SW 1271 (cell line): ENCODE results near the gene PLD1.

Experiments
- DNase-seq, 2 experiments: peaks; one replicate each; lab custom pipeline; 2025; lab: John Stamatoyannopoulos, UW

The PLD1 gene

DNA sequence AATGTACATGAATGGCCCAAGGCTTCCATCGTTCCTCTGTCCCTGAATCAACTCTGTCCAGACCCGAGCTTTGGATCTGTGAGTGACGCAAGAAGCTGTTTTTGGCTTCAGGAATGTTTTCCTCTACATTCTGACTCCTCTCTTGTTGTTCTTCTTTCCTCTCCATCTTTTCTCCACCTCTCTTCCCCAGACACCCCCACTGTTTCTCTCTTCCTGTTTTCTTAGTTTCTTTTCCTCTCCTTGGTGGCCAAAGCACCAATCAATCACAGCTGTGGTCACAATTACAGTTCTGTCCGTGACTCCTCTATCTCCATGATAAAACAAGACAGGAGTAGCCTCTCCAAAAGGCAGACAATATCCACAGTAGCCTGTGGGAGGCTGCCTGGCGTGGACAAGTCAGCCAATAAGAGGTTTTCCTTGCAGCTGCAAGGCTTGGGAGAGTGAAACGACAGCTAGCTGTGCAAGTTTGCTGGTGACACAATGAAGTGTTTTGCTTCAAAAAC, 28.0 kb upstream of the PLD1 start:
- DNase-seq = no peak

DNA sequence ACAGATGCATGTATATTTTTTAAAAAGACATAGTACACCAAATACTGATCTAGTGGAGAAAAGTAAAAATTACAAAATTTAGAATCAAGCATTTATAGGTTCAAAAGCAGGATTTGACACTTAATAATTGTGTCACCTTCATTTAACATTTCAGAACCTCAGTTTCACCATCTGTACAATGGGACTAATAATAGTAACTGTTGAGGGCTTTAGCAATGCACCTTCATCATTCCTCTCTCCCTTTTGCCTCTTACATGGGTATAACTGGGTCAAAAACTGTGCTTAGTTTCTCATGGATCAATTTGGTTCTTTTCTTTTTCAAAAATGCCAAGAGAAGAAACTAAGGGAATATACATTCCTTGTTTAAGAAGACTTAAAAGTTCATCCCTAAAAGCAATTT, 27.4 kb upstream of the PLD1 start:
- DNase-seq = no peak

DNA sequence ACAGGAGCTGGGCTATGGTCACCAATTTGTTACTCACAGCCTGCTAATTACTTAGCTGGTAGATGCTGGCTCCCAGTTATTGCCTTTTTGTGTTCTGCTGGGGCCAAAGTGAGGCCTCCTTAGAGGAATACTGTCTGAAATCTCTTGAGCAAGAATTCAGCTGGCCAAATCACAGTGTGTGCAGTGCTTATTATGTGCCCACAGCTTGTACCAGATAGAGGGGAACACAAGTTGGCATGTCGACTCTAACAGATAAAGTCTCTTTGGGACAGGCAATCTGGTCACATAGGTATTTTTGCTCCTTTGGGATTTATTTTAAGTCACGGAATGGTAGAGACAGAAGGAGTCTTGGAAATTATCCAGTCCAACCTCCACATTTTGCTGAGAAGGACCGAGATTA, 26.6 kb upstream of the PLD1 start:
- DNase-seq = no peak

DNA sequence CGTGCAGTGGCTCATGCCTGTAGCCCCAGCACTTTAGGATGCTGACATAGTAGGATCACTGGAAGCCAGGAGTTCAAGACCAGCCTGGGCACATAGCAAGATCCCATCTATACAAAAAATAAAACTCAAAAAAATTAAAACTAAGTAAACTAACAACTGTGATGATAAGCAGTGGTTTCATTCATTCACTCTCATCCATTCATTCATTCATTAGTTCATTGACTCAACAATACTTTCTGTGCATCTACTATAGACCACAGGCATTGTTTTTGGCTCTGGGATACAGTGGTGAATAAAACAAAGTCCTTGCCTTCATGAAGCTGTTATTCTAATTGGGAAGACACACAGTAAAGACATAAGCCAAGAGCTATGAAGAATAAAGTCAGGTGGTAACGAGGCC, 25.3 kb upstream of the PLD1 start:
- no peak for DNase-seq

DNA sequence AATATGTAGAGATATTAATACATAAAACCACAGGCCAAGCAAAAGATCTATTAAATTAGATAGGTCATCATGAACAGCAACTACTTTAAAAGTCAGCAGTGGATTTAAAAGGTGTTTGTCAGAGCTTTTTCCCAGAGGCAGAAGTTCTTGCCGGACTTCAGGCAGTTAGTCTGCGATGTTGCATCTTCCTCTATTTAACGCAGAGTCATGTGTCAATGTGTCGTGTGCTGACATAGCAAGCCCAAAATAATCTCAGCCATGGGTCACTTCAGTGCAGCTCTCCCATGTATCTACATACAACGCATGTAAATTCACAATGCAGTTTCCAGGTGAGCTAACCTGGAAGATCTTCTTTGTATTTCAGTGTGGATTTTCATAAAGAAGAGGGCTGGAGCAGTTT, 24.8 kb upstream of the PLD1 start:
- DNase-seq = no peak

DNA sequence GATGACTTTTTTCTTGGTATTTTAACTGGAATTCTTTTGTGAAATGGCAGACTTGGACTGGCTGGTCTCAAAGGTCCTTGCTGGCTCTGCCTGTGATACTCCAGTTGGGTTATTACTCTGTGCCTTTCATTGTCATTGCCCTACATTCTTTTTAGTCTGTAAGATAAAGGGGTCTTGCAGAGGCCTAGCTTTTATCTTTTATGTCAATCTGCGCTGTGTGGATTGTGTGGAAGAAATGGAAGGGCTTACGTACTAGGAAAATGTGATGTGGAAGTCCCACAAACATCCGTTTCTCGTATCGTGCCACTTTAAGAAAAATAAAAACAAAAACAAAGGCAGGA, 24.1 kb upstream of the PLD1 start:
- DNase-seq = no peak

DNA sequence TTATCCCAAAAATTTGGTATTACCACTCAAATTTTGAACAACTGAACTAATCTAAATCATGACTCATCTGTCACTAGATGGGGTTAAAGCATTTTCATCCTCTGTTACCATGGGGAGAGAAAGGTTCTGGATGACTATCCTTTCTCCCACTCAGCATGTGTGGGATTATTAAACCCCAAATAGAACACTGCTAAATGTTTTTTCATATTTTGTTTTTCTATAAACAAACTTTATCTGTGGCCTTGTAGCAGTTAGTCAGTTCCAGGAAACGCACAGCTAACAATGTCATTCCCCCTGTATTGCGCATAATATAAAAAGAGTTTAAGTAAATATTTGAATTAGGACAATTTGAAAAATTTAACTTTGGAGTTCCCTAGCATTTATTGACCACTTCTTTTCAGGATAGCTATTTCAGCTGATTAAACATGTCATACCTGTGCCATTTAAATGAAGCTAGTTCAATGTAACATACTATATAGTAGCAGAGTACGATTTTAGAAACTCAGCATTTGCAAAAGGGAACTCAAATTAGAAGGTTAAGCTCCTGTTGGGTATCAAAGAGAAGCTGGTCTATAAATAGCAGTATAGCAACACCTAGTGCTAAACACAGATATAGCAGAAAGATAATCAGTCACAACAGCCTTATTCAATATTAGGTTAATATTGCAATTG, 23.6 kb upstream of the PLD1 start:
- DNase-seq = peak in 1 of 2 experiments; percentile 55

DNA sequence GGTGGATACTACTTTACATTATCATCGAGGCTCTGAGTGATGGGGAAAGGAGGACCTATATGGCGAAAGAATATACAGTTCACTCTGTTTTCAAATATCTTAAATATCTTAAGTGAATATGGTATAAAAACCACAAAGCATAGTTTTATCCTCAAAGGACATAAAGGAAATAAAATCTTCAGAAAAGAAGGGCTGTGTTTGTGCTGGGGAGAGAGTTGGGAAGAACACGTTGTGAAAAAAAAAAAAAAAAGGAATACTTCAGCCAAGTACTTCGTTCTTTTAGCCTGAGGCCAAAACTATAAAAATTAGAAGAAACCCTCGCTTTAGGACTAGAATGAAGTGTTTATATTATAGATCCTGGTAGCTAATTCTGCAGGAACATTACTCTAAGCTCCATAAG, 22.7 kb upstream of the PLD1 start:
- no peak for DNase-seq

DNA sequence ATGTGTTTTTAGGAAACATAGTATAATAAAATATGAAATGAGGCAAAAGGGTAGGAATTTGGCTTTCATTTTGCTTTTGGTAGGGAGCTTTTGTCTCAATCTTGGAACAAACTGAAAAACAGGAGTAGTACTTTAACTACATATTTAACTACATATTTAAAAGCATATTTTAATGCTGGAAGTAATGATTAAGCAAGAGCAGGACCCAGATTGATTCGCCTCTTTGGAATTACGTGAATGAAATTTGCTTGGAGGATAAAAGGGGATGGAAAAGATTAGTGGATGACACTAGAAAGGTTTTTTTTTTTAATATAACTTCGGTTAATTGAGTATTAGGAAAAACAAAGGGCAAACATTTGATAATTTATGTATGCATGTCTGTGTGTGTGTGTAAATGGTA, 21.7 kb upstream of the PLD1 start:
- DNase-seq = no peak

DNA sequence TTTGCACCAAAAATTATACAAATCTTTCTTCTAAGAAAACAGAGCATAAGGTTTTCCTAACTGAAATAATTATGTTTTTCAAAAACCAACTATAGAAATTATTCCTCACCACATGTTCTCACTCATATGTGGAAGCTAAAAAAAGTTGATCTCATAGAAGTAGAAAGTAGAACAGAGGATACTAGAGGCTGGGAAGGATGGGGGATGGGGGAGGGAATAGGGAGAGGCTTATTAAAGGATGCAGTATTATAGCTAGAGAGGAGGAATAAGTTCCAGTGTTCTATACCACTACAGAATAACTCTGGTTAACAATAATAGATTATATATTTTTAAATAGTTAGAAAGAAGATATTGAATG, 20.2 kb upstream of the PLD1 start:
- DNase-seq = no peak

DNA sequence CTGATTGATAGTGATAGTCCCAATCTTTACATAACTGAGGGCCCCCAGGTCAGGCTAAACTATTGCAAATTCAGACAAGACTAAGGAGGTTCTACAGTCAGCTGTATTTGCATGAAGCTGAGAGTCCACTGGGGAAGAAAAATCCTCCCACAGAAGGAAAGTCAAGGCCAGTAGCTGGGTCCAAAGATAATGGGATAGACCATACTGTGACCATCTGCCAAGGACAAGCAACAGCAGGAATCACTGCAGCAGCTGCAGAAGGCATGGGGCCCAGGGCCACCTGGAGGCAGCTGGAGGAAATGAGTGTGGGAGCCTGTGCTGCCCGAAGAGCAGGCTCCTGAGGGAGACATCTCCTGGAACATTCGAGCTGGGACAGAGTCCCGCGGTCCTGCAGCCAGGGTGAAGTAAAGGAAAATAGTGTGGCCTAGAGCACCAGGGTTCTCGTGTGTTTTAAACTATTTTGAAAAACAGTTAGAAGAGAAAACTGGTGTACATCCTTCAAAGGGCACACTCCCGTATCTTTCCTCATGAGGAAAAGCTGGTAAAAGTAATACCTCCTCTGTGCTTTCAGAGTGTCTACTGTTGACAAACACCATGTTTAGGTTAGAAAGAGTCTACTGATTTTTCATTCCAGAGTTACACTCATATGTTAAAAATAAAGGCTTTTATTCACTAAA, 19.7 kb upstream of the PLD1 start:
- peak; percentile 12 to 76 for DNase-seq

DNA sequence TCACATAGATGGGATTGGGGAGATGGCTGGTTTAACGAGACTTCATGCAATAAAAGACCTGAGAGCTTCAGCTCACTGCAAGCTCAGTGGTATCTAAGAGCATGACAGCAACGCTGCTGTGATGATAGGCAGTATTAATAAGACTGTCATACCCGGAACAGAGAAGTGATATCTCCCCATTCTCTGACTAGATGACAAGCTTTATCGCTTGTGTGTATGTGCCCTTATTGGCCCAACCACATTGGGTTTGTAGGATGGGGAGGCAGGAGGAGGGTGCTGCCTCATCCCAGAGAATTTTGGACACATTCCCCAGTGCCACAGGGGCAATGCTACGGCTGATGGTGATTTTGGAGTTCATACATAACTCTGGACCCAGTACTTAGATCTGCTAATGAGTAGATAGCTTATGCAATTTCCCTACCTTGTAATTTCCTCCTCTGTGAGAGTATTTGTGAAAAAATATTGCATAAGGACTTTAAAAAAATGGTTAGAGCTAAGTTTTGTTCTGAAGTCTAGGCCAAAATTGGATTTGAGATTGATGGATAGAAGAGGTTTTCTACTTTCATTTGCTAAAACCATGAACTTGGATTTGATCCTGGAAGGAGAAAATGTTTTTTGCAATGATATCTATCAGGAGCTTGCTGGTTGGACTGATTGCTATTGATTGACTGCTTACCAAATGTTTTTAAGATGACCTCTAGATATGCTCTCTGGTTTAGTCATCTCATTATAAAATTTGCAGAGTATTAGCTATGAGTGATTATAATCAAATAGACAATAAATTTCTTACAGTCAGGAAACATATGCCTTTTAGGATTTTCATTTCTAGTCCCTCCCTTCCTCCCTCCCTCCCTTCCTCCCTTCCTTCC, 18.9 kb upstream of the PLD1 start:
- no peak for DNase-seq

DNA sequence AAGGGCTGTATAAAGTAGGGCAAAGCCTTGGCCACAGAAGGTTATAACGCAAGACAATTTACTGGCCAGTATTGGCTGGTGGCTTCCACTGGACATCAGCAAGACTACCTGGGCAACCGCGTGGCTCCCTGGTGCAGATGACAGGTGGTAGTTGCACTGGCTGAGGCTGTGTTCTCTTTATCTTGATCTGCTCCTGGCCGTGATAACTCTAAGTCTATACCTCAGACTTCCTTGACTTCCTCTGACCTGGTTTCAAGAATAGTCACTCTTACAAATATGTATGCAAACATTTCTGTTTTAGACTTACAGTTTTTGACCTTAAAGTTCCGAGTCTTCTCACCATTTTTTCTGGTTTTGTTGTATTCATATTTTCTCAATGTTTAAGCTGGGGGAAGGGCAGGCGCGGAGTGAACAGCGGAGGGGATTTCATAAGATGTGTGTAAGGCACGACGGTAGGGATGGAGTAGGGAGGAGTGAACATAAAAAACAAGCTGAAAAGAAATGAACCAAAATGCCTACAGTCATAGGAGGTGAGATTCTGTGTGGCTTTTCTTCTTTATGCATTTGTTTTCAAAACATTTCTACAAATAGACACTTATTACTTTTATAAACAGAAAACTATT, 17.7 kb upstream of the PLD1 start:
- DNase-seq = no peak

DNA sequence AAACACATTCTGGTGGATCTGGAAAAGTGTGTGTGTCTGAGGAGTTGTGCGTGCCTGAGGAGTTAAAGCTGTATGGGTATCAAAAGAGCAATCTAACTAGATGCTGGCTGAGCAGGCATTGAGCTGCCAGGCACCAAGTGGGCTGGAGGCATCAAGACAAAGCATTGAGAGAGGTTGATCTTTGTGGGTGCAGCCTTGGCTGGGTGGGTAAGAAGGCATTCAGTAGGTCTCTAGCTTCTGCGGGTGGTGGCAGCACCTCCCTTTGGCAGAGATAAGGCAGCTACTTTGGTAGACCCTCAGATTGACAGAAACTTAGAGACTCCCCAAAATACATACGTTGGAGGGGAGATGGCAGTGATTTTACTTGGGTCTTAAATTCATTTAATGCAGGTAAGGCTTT, 17.1 kb upstream of the PLD1 start:
- DNase-seq = no peak

DNA sequence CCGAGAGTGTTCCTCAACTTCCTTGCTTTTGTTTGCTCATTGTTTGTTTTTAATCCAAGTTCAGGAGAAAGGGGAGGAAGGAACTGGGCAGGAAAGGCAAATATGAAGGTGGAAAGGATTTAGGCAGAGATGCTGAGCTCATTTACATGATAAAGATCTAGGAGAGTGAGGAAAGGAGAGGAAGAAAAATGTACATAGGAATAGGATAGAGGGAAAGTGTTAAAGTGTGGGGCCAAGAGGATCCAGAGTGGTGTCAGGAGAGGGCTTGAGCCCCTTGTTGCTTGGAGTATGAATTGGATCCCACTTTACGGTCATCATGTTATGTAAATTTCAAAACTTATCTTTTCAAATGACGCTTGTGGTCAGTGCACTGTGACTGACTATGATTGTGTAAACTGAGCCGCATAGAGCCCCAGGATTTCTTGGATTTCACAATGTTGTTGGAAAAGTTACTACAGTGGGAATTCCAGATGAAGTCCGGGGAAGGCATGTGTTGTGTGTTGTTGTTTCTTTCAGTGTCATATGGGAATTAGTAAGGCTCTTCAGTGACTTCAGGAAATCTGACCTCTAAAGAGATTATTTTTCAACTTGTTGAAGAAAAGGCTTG, 15.0 kb upstream of the PLD1 start:
- DNase-seq = no peak

DNA sequence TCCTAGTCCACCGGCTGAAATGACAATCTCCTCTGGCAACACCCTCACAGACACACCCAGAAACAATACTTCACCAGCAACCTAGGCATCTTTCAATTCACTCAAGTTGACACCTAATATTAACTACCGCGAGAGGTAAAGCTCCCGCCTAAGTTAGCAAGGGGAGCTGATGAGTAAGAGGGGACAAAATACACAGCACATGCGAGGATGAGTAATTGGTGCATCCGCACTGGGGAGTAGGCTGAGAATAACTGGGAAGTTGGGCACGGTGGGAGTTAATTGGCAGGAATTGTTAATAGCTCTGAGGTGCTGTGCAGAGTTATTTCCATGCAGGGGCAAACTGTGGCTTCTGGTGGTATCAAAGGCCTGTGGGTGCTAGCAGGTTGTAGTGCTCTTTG, 14.5 kb upstream of the PLD1 start:
- DNase-seq = no peak

DNA sequence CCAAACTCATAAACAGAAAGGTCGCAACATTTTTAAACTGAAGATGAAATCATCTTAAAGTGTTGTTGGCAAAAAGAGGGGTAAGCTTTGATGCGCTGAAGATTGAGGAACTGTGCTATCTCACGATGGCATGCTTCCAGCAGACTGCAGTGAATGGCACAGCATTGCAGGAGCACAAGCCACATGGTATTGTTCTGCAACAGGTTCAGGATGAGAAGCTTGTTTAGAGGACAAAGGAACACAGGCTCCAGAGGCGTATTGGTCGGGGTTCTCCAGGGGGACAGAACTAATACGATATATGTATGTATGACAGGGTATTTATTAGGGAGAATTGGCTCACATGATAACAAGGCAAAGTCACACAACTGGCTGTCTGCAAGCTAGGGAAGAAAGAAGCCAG, 13.8 kb upstream of the PLD1 start:
- DNase-seq = no peak

DNA sequence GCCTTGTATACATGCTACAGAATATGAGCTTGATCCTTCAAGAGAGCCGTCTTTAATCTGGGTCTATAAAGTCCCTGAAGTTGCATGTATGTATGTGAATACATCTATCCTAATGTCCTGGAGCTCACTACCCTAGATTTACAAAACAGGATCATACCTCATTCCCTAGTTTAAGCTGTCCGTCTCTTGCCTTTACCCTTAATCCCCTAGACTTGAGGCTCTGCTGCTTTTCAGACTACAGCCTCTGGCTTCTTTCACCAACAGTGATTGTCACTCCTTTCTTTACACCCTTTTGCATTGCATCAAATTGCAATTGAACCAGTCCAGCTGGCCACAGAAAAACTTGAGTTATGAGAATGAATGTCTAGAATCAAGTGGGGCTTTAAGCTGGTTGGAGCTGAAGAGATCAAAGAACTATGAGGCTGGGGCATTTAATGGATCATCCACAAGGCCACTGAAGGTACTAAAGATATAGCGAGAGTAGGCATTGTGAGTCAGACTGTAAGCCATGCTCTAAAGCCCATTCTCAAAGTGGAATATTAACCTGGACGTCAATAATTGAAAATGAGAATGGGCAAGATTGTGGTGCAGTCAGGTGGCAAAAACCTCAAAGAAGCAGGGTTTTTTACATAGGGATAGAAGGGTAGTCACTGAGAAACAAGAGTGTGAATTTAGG, 12.3 kb upstream of the PLD1 start:
- no peak for DNase-seq

DNA sequence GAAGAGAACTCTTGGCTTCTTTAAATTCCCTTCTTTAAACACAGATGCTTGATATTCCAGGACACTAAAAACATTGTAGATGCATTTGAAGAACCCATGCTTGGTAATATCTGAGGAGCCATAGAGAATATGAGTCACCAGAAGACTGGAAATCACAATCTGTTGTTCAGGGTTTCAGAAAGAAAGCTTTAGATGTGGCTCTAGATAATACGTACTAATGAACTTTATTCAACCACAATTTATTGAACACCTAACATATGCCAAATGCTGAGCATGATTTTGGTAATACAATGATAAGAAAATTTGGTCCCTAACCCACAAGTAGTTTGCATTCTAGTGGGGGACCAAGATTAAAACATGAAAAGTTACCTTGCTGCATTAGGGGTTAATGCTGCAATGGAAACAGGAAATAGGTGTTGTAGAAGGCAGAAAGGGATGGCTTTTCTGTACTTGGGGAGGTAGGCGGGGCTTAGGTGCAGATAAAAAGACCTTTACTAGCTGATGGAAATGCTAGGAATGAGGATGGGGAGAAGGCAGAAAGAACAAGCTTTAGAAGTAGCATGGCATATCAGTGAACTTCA, 11.6 kb upstream of the PLD1 start:
- no peak for DNase-seq

DNA sequence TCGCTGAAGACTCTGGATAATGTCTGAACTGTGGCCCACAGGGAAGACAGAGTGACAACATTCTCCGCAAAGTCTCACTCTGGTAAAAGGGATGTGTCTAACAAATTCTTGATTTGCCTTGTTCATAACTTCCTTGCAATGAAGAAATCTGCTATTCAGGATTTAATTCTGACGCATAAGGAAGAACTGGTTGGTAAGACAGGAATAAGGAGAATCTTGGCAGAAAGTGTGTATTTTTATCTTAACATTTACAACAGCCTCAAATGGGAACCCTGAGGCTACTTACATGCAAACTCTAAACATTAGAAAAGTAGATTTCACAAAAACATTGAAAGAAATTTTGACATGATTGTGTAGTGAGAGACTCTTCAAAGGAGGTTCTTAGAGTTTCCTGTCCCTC, 10.8 kb upstream of the PLD1 start:
- DNase-seq = no peak

DNA sequence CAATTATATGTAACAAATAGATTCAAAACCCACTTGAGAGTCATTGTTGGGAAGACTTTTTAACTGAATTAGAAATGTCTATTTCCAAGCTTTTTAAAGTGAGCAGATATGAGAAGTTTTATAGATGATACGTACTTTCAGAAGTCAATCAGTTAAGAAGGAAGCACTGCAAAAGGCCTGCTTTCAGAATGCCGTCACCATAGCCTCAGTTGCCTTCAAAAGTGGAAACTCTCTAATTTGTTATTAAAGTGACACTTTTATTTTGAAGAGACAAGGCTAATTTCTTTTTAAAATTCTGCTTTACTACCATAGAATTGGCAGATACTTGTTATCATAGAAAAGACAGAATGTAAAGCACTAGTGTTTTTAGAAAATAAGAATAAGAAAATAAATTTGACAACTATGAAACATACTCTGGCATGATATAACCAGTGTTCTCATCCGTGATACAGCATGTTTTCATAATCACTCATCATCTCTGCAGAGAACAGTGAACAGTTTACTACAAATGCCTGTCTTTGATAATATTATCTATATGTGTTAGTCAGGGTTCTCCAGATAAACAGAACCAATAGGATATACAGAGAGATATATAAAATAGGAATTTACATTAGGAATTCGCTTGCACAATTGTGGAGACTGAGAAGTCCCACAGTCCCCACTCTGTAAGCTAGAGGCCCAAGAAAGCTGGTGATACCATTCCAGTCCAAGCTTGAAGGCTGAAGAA, 7.0 kb upstream of the PLD1 start:
- DNase-seq = no peak
